ENCODE results near the gene TSNAXIP1.

The TSNAXIP1 gene

GRCh38 chr16:67770346-67770991 lies 36.2 kb upstream of the TSNAXIP1 start:
- Histone ChIP-seq H3K36me3 (ENCODE audit: control insufficient read depth, insufficient read depth, low read length) (peaks cover 8% of the 10 kb centered on the region), H3K27ac (ENCODE audit: low read depth, low read length) (no peak overlapping the region), H3K9ac (ENCODE audit: low read length) (no peak overlapping the region), H3K4me1 (ENCODE audit: control insufficient read depth, insufficient read depth, low read length) (peaks cover 4% of the 10 kb centered on the region), H3K27me3 (ENCODE audit: control insufficient read depth, insufficient read depth, low read length) (no peaks in the 10 kb centered on the region), H3K4me3 (ENCODE audit: low read length) (no peak overlapping the region)

GRCh38 chr16:67773099-67773498 lies 33.6 kb upstream of the TSNAXIP1 start:
- peaks cover 4% of the 10 kb centered on the region for H3K4me1 ChIP-seq (ENCODE audit: control insufficient read depth, insufficient read depth, low read length)
- peak overlapping the region; percentile 27 for H3K27ac ChIP-seq (ENCODE audit: low read depth, low read length)
- no peaks in the 10 kb centered on the region for H3K27me3 ChIP-seq (ENCODE audit: control insufficient read depth, insufficient read depth, low read length)
- H3K9ac ChIP-seq (ENCODE audit: low read length) = no peak overlapping the region
- H3K4me3 ChIP-seq (ENCODE audit: low read length) = no peak overlapping the region
- peaks cover 8% of the 10 kb centered on the region for H3K36me3 ChIP-seq (ENCODE audit: control insufficient read depth, insufficient read depth, low read length)

GRCh38 chr16:67773569-67774456 lies 32.9 kb upstream of the TSNAXIP1 start:
- peak overlapping the region; percentile 27 for H3K27ac ChIP-seq (ENCODE audit: low read depth, low read length)
- H3K36me3 ChIP-seq (ENCODE audit: control insufficient read depth, insufficient read depth, low read length) = peaks cover 8% of the 10 kb centered on the region
- H3K4me3 ChIP-seq (ENCODE audit: low read length) = no peak overlapping the region
- H3K27me3 ChIP-seq (ENCODE audit: control insufficient read depth, insufficient read depth, low read length) = no peaks in the 10 kb centered on the region
- H3K9ac ChIP-seq (ENCODE audit: low read length) = no peak overlapping the region
- peaks cover 4% of the 10 kb centered on the region for H3K4me1 ChIP-seq (ENCODE audit: control insufficient read depth, insufficient read depth, low read length)

- H3K9ac ChIP-seq (ENCODE audit: low read length) = no peak overlapping the region
- H3K27ac ChIP-seq (ENCODE audit: low read depth, low read length) = no peak overlapping the region
- H3K36me3 ChIP-seq (ENCODE audit: control insufficient read depth, insufficient read depth, low read length) = peaks cover 8% of the 10 kb centered on the region
Observed at GRCh38 chr16:67774457-67774853, 32.2 kb upstream of the TSNAXIP1 start.

GRCh38 chr16:67775273-67775672 lies 31.4 kb upstream of the TSNAXIP1 start:
- Histone ChIP-seq H3K4me3 (ENCODE audit: low read length) (no peak overlapping the region), H3K27ac (ENCODE audit: low read depth, low read length) (no peak overlapping the region), H3K9ac (ENCODE audit: low read length) (no peak overlapping the region), H3K27me3 (ENCODE audit: control insufficient read depth, insufficient read depth, low read length) (no peaks in the 10 kb centered on the region), H3K4me1 (ENCODE audit: control insufficient read depth, insufficient read depth, low read length) (peaks cover 4% of the 10 kb centered on the region), H3K36me3 (ENCODE audit: control insufficient read depth, insufficient read depth, low read length) (peaks cover 8% of the 10 kb centered on the region)

More at GRCh38 chr16:67774457-67774853, 32.2 kb upstream of the TSNAXIP1 start:
- no peaks in the 10 kb centered on the region for H3K27me3 ChIP-seq (ENCODE audit: control insufficient read depth, insufficient read depth, low read length)
- H3K4me3 ChIP-seq (ENCODE audit: low read length) = no peak overlapping the region
- H3K4me1 ChIP-seq (ENCODE audit: control insufficient read depth, insufficient read depth, low read length) = peaks cover 4% of the 10 kb centered on the region

GRCh38 chr16:67779256-67780014 lies 27.3 kb upstream of the TSNAXIP1 start:
- Histone ChIP-seq H3K27ac (ENCODE audit: low read depth, low read length) (no peak overlapping the region), H3K4me1 (ENCODE audit: control insufficient read depth, insufficient read depth, low read length) (no peaks in the 10 kb centered on the region), H3K36me3 (ENCODE audit: control insufficient read depth, insufficient read depth, low read length) (no peaks in the 10 kb centered on the region), H3K9ac (ENCODE audit: low read length) (no peak overlapping the region), H3K27me3 (ENCODE audit: control insufficient read depth, insufficient read depth, low read length) (no peaks in the 10 kb centered on the region), H3K4me3 (ENCODE audit: low read length) (no peak overlapping the region)

GRCh38 chr16:67780847-67781564 lies 25.7 kb upstream of the TSNAXIP1 start:
- H3K27ac ChIP-seq (ENCODE audit: low read depth, low read length) = no peak overlapping the region
- no peak overlapping the region for H3K4me3 ChIP-seq (ENCODE audit: low read length)
- H3K9ac ChIP-seq (ENCODE audit: low read length) = no peak overlapping the region
- no peaks in the 10 kb centered on the region for H3K4me1 ChIP-seq (ENCODE audit: control insufficient read depth, insufficient read depth, low read length)
- no peaks in the 10 kb centered on the region for H3K27me3 ChIP-seq (ENCODE audit: control insufficient read depth, insufficient read depth, low read length)
- no peaks in the 10 kb centered on the region for H3K36me3 ChIP-seq (ENCODE audit: control insufficient read depth, insufficient read depth, low read length)

- H3K27ac ChIP-seq (ENCODE audit: low read depth, low read length) = no peak overlapping the region
- no peak overlapping the region for H3K4me3 ChIP-seq (ENCODE audit: low read length)
- no peak overlapping the region for H3K9ac ChIP-seq (ENCODE audit: low read length)
- H3K4me1 ChIP-seq (ENCODE audit: control insufficient read depth, insufficient read depth, low read length) = no peaks in the 10 kb centered on the region
- H3K27me3 ChIP-seq (ENCODE audit: control insufficient read depth, insufficient read depth, low read length) = no peaks in the 10 kb centered on the region
- no peaks in the 10 kb centered on the region for H3K36me3 ChIP-seq (ENCODE audit: control insufficient read depth, insufficient read depth, low read length)
Observed at GRCh38 chr16:67781565-67781921, 25.1 kb upstream of the TSNAXIP1 start.

- Histone ChIP-seq H3K27ac (ENCODE audit: low read depth, low read length) (no peak overlapping the region), H3K4me3 (ENCODE audit: low read length) (no peak overlapping the region), H3K4me1 (ENCODE audit: control insufficient read depth, insufficient read depth, low read length) (no peaks in the 10 kb centered on the region), H3K9ac (ENCODE audit: low read length) (no peak overlapping the region), H3K36me3 (ENCODE audit: control insufficient read depth, insufficient read depth, low read length) (no peaks in the 10 kb centered on the region), H3K27me3 (ENCODE audit: control insufficient read depth, insufficient read depth, low read length) (no peaks in the 10 kb centered on the region)
Observed at GRCh38 chr16:67782567-67783352, 23.9 kb upstream of the TSNAXIP1 start.

GRCh38 chr16:67783353-67783725 lies 23.4 kb upstream of the TSNAXIP1 start:
- Histone ChIP-seq H3K9ac (ENCODE audit: low read length) (no peak overlapping the region), H3K27ac (ENCODE audit: low read depth, low read length) (no peak overlapping the region)

GRCh38 chr16:67786491-67786890 lies 20.2 kb upstream of the TSNAXIP1 start:
- H3K27me3 ChIP-seq (ENCODE audit: control insufficient read depth, insufficient read depth, low read length) = no peaks in the 10 kb centered on the region
- H3K9ac ChIP-seq (ENCODE audit: low read length) = no peak overlapping the region
- no peak overlapping the region for H3K4me3 ChIP-seq (ENCODE audit: low read length)
- H3K27ac ChIP-seq (ENCODE audit: low read depth, low read length) = no peak overlapping the region
- no peaks in the 10 kb centered on the region for H3K36me3 ChIP-seq (ENCODE audit: control insufficient read depth, insufficient read depth, low read length)
- no peaks in the 10 kb centered on the region for H3K4me1 ChIP-seq (ENCODE audit: control insufficient read depth, insufficient read depth, low read length)

More at GRCh38 chr16:67783353-67783725, 23.4 kb upstream of the TSNAXIP1 start:
- Histone ChIP-seq H3K4me3 (ENCODE audit: low read length) (no peak overlapping the region), H3K4me1 (ENCODE audit: control insufficient read depth, insufficient read depth, low read length) (no peaks in the 10 kb centered on the region), H3K27me3 (ENCODE audit: control insufficient read depth, insufficient read depth, low read length) (no peaks in the 10 kb centered on the region), H3K36me3 (ENCODE audit: control insufficient read depth, insufficient read depth, low read length) (no peaks in the 10 kb centered on the region)

All from rectal smooth muscle tissue (tissue), 1 donor.